ENCODE results near the gene SGPP2.
"Not testable (repeated sequence)": the region's sequence is repeated elsewhere in the genome, so short reads cannot be mapped to it uniquely, and the experiment has no call there.

SGPP2 gene, protein sequence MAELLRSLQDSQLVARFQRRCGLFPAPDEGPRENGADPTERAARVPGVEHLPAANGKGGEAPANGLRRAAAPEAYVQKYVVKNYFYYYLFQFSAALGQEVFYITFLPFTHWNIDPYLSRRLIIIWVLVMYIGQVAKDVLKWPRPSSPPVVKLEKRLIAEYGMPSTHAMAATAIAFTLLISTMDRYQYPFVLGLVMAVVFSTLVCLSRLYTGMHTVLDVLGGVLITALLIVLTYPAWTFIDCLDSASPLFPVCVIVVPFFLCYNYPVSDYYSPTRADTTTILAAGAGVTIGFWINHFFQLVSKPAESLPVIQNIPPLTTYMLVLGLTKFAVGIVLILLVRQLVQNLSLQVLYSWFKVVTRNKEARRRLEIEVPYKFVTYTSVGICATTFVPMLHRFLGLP

DNA sequence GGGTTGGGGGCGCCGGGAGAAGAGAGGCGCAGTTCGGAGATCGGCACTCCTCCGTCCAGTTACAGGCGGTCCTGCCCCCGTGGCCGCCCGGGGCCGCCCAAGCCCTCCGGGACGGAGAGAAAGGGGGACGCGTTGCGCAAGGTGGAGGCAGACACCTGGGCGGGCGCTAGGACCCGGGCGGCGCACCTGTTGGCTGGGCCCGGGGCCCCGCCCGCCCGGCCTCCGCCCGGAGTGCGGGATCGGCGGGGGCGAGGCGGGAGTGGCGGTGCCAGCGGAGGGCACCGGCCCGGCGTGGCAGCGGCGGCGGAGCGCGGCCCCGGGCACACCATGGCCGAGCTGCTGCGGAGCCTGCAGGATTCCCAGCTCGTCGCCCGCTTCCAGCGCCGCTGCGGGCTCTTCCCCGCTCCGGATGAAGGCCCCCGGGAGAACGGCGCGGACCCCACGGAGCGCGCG is at the start of gene SGPP2:
Gene SGPP2, plus strand, starts transcription at position 268 of the 453 bp plus-strand sequence. Its CDS starts 60 bp downstream, at position 328.
- ATAC-seq = peak; percentile 28 to 32

DNA sequence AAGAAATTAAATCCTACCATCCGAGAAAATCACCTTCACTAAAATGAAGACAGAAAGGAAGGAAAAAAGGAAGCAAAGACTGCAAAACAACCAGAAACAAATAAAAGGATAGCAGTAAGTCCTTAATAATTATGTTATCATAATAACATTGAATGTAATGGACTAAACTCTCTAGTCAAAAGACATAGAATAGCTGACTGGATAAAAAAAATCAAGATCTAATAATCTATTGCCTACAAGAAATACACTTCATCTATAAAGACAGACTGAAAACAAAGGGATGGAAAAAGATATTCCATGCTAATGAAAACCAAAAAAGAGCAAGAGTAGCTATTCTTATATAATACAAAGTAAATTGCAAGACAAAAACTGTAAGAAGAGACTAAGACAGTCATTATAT is 48.5 kb upstream of the SGPP2 start:
- ATAC-seq = no peak

DNA sequence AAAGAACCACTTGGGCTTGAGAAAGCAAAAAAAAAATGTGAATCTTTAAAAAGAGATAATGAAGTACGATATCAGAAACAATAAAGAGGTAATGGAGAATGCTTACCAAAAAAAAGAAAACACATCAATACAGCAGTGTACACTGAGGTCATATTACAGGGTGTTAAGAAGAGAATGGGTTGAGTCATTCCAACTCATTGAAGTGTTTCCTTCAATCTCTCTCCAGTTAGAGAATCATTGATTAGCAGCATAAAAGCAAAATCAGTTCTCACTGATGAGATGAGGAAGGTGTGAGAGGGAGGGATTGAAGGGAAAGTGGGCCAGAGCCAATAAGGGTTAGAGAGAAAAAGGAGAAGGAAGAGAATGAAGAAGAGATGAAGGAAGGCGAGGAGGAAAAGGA is 43.9 kb upstream of the SGPP2 start:
- ATAC-seq = no peak

- no peak for ATAC-seq
Measured at GRCh38 chr2:222381566-222381965, 42.8 kb upstream of the SGPP2 start.

DNA sequence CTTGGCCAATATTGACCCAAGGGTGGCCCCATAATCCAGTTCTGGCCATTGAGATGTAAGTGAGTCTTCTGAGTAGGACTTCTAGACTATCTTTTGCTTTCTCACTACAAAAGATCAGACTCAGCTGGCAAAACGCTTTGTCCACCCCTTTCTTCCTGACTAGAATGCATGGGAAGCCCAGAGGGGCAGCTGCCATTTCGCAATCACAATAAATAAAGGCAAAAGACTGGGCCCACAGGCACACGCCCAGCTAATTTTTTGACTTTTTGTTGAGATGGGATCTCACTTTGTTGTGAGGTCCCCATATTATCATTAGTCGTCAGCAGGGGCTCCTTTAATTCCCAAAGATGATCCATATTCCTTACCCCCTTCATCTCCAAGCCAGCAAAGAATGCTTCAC is 41.1 kb upstream of the SGPP2 start:
- ATAC-seq = no peak

DNA sequence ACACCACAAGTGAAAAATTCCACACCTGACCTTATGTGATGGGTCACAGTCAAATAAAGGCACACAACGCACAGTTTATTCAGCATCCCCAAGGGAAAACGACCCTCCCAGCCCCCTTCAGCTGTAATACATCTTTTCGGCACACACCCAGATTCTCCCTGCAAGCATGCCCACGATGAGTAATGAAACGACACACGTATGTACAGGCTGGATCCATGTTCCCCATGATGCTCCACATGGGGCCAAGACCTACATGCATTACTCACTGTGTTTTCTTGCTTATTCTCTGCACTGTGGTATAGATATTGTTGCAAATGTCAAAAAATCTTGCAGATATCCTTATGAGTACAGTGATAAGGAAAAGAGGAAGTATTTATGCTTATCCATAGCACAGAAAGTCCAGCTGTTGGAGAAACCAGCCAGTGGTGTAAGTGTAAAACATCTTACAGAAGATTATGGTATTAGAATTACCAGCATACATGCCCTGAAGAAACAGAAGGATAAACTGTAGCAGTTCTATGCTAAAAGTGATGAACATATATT is 32.5 kb upstream of the SGPP2 start:
- ATAC-seq = no peak

- ATAC-seq = no peak
Measured at GRCh38 chr2:222393733-222394267, 30.5 kb upstream of the SGPP2 start.

- no peak for ATAC-seq
Measured at GRCh38 chr2:222398446-222398885, 25.9 kb upstream of the SGPP2 start.

- ATAC-seq = no peak
Measured at GRCh38 chr2:222399038-222399783, 25.1 kb upstream of the SGPP2 start.

GRCh38 chr2:222404151-222404905 is 20.0 kb upstream of the SGPP2 start:
- no peak for ATAC-seq

DNA sequence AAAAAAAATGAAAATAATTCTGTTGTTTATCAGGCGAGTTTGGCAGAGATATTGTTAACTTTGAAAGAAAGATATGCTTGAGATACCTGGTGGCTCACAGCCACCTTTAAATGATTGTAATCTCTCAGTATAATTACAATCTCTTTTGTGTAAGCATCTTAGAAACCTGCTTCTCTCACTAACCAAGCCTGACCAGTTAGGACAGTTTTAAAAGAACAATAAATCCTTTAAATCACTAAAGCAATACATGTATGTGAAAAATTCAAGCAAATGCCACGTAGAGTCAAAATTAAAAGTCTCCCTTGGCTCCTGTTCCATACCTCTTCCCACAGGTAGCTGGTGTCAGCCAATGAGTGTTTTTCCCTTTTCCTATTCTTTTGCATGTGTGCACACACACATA is 15.7 kb upstream of the SGPP2 start:
- ATAC-seq = no peak

GRCh38 chr2:222410534-222410933 is 13.8 kb upstream of the SGPP2 start:
- ATAC-seq = no peak

- ATAC-seq = not testable (repeated sequence)
Measured at GRCh38 chr2:222412334-222412733, 12.0 kb upstream of the SGPP2 start.

DNA sequence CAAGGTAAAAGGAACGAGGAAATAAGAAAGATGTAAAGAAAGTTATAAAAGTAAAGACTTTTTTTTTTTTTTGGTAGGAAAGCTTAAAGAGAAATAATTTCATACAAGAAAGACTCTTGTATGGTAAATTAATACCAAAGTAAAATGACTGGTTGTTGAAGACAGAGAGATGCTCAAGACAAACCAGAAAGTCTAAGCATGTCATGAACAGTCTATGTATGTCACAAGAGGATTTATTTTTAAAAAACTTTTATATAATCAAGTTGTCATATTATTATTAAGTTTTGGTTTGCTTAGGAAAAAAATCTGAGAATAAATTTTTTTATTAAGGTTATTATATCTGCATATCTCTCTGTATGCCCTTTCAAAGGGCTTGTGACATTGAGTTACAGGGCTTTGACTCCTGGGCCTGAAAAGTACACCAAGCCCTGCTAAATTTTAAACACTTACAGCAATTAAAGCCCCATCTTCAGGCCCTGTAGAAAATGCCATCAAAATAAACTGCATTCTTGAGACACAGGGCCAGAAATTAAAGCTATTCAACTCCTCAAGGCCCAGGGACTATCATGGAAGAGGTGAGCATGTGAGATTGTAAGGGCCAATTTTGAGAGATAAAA is 10.9 kb upstream of the SGPP2 start:
- ATAC-seq = no peak

GRCh38 chr2:222418739-222419138 is 5.6 kb upstream of the SGPP2 start:
- no peak for ATAC-seq

DNA sequence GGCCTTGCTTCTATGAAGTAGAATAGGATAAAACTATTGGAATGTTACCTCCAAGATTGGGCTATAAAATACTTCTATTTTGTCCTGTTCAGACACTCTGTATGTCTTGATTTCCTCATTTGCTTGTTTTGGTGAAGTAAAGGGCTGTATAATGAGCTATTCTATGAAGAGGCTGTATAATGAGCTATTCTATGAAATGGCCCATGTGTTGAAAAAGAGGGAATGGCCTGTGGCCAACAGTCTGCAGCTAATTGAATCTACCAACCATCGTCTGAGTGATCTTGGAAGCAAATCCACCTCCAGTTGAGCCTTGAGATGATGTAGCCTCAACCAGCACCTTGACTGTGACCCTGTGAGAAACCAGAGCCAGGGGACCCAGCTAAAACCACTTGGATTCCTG is 3.8 kb upstream of the SGPP2 start:
- ATAC-seq = no peak

- ATAC-seq = no peak
Measured at GRCh38 chr2:222421626-222422025, 2.7 kb upstream of the SGPP2 start.

GRCh38 chr2:222423186-222423585 is 1.2 kb upstream of the SGPP2 start:
- ATAC-seq = no peak

DNA sequence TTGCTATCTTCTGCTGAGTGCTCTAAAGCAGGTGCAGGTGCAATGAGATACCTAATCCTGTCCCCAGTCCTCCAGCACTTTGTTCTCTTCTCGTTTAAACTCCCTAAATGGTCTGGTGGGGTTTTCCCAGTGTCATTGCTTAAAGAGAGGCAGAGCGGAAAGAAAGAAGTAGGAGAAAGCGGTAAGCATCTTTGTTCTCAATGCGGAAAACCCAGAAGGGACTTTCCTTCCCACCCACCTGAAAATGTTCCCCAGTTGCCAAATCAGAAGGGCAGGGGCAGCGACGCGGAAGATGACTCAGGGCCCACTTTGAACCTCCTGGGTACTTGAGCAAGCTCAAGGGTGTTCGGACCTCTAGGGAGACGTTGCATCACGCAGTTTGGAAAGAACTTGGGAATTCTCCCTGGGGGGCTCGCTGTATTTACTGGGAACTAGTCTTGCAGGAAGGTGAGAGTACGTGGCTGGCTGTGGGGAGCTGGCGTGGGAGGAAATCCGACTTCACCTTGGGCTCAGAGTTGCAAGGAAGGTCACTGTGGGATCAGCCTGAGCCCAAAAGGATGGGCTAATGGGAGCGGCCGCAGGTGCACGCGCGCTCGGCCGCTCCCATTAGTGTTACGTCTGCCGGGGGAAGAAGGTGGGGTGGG is 589 bp upstream of the SGPP2 start:
- ATAC-seq = peak; percentile 68

DNA sequence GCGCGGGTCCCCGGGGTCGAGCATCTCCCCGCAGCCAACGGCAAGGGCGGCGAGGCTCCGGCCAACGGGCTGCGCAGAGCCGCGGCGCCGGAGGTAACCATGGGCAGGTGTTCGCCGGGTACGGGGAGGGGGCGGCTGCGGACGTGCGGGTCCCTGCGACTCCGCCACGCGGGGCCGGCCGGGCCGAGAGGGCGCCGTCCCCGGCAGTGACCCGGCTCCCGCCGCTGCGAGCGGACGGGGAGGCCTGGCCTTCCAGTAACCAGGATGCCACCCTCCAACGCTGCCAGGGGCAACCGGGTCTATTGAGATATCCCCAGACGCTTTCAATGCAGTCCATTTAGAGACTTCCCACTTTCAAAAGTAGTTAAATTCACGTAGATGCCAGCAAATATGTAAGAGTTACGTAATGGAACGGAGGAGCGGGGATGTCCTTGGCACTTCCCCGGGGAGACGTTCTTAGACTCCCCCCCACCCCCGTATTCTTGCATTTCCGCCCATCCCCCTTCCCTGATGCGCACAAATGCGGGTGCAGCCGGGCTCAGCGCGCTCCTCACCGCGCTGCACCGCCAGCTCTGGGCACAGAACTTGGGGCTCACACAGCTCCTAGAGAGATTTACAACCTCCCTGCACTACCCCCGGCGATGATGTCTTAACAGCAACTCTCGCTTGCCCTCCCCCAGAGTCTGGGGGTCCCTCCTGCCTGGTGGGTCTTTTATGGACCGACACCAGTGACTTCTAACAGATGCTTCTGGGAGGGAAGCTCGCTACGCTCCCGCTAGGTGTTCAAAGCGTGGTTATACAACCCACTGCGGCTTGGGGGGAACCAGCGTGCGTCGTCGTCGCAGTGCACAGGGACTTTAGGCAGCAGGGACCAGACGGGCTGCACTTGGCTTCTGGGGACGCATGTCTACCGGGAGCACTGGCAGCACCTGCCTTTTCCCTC is 657 bp downstream of the SGPP2 start:
- ATAC-seq = peak in 1 of 2 donors; percentile 20
